ENCODE measurements around the gene DLX2.
"Not testable (repeated sequence)": the region's sequence is repeated elsewhere in the genome, so short reads cannot be mapped to it uniquely, and the experiment has no call there.

Gene DLX2

DNA sequence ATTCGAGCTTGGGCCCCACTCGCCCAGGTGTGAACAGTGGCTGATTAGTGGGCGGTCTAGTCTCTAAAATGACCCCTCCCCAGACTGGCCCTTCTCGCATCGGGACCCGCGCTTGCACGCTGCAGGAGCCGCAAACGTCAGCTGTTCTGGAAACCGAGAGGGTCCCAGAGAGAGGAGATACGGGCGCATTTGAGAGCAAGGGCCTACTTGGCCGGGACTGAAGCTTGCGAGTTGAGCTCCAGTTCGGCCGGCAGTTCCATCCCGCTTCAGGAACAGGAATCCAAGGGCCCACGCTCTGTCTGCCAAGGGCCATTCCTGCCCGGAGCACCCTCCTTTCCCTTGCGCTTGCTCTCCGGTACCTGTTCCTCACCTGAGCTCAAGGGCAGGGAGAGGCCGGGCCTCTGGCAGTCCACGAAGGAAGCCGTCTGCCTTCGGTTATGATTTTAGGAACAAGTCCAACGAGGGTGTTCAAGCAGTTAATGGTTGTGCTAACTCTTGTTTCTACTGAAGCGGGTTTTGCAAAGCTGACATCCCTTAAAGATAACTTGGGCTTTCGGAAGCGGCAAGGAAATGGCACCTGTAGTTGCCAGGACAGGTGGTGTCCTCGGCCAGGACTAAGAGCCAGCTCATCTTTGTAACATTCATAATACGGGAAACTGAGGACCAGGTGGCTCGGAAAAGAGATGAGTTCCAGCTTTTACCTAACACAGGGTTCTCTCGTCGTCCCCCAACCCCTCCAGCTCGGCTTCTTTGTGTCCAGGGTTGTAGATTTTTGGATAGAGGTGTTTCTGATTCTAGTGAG is 21.3 kb downstream of the DLX2 start:
- DNase-seq, result peak; percentile 2

- DNase-seq, result no peak
Measured at GRCh38 chr2:172080641-172081220, 22.0 kb downstream of the DLX2 start.

DNA sequence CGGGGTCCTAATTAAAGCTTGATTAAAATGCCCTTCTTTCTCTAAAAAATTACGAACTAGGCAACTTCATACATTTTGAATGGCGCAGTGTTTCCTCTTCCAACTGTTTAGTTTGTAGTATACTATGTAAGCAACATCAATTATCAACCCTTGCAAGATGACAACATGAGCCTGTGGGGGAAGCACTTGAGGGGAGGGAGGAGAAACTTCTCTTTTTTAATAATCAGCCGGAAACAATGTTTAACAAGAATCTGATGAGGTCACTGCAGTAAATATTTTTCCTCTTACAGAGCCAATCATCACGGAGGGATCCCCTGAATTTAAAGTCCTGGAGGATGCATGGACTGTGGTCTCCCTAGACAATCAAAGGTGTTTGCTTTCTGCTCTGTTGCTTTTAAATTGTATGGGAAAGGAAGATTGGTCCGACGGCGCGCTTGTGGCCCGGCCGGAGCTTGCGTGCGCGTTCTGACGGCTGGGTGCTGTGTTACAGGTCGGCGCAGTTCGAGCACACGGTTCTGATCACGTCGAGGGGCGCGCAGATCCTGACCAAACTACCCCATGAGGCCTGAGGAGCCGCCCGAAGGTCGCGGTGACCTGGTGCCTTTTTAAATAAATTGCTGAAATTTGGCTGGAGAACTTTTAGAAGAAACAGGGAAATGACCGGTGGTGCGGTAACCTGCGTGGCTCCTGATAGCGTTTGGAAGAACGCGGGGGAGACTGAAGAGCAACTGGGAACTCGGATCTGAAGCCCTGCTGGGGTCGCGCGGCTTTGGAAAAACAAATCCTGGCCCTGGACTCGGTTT is 22.7 kb downstream of the DLX2 start:
- DNase-seq, result no peak

DNA sequence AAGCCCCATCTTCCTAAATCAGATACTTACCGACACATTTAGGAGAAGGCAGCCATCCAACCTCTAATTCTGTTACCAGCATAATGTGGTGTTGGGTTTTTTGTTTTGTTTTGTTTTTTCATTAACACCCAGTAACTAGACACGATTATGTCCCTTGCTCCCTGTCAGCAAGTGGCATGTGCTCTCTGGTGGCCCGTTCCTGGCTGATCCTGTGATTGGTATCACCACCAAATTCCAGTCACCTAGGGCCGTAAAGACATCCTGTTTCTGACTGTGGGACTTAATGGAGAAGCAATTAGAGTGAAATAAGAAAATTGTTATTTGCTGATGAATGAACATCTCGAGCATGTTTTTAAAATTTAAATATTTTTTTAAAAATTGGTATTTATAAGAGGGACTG is 23.3 kb downstream of the DLX2 start:
- DNase-seq, result no peak

DNA sequence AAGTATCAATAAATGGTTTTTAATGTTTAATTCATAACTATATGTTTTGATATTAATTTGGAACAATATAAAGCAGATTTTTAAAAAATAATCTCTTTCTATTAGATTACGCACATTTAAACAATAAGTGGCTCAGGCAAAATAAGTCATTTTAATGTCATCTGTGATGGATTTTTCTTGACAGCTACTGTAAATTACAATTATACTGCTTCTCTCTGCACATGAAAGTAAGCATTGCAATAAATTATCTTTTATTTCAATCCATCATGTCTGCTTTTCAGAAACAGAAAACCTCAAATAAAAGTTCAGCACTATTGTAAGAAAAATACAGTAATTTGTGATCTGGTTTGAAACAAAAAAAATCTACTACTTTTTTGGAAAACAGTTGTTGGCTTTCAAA is 28.4 kb downstream of the DLX2 start:
- DNase-seq, result no peak

DNA sequence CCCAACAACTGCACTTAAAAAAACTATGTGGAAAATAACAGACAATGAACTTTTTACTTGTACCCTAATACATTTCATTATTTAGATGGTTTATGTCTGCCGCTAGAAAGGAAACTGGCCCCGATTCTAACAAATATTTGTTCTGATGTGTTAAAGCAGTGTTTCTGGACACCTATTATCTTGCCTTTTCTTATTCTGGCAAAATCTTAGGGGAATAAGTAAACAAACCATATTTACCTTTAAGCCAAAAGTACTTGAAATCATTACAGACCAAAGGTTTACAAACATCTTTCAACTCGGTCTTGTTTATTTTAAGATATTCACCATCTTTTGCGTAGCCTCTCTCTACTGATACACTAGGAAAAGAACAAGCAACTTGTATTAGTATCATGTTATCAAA is 29.2 kb downstream of the DLX2 start:
- DNase-seq, result no peak

- no peak for DNase-seq
Measured at GRCh38 chr2:172072706-172073105, 30.0 kb downstream of the DLX2 start.

DNA sequence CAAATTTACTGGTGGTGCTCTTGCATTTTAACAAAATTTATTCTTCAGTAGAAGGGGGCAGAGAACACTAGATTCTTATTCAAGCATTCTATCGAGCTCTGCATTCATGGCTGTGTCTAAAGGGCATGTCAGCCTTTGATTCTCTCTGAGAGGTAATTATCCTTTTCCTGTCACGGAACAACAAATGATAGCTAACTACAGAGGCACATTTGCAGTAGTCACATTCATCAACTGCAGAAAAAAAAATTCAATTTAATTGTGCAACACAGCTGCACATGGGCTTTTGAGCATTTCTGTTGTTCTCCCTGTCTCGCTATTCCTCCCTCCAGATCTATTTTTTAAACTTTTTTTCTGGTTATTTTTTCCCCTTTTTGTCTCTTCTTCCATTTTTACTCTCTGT is 30.4 kb downstream of the DLX2 start:
- DNase-seq, result no peak

GRCh38 chr2:172070936-172071335 is 31.8 kb downstream of the DLX2 start:
- no peak for DNase-seq

- DNase-seq, result not testable (repeated sequence)
Measured at GRCh38 chr2:172067905-172068304, 34.8 kb downstream of the DLX2 start.

DNA sequence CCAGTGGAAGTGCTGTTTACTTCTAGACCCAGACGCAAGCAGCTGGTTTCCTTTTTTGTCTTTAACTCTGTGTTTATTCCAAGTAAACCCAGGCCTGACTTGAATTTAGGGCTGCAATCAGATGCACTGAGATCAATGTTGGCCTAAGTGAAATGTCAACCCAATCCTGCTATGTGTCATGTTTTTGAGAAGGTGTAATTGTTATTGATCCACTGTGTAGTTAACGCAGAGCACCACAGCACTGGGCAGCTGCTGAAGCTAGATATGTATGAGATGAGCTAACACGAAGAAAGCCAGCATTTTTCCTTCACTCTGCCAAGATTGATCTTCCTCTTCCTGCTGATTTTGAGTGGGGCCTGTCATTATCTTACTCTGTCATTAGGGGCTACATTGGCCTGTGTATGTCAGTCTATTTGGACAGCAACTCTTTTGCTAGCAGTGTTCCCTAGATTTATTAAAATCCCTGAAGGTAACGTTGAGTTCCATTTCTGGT is 36.3 kb downstream of the DLX2 start:
- no peak for DNase-seq

- no peak for DNase-seq
Measured at GRCh38 chr2:172065111-172065510, 37.6 kb downstream of the DLX2 start.

GRCh38 chr2:172063446-172063845 is 39.3 kb downstream of the DLX2 start:
- no peak for DNase-seq

- DNase-seq, result no peak
Measured at GRCh38 chr2:172062402-172063004, 40.2 kb downstream of the DLX2 start.

GRCh38 chr2:172060118-172060517 is 42.6 kb downstream of the DLX2 start:
- DNase-seq, result not testable (repeated sequence)

DNA sequence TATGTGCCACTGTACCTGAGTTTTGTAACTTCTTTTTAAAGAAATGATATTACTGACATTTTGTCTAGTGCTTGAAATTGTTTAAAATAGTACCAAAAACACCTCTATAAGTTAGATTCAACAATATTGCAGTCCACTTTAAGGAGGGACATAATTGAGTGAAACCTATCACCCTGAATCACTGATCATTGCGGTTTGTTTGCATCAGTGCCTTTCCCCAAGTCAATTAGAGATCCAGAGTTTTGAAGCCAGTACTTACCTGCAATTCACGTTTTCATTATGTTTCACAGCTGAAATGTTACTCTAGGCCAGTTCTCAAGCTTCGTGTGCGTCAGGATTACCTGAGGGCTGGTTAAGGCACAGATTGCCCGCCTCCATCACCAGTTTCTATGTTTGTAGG is 44.0 kb downstream of the DLX2 start:
- DNase-seq, result no peak

DNA sequence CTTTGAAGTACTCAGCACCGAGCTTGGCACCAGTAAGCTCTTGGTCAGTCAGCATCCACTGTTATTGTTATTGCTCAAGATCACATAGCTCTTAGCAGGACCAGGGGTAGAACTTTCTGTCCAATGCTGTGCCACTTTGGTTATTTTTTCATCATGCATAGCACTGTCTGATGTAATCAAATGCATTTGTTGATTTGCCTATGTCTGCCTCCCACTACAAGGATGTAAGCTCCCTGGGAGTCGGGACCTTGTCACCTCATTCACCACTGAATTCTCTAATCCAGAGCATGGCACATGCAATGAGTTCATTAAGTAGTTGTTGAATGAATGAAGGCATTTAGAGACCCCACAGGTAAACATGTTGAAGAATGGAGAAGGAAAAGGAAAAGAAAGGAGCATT is 46.4 kb downstream of the DLX2 start:
- DNase-seq, result no peak

- no peak for DNase-seq
Measured at GRCh38 chr2:172053486-172053885, 49.2 kb downstream of the DLX2 start.

GRCh38 chr2:172052000-172052983 is 50.4 kb downstream of the DLX2 start:
- no peak for DNase-seq

- DNase-seq, result no peak
Measured at GRCh38 chr2:172050479-172051125, 52.1 kb downstream of the DLX2 start.

DNA sequence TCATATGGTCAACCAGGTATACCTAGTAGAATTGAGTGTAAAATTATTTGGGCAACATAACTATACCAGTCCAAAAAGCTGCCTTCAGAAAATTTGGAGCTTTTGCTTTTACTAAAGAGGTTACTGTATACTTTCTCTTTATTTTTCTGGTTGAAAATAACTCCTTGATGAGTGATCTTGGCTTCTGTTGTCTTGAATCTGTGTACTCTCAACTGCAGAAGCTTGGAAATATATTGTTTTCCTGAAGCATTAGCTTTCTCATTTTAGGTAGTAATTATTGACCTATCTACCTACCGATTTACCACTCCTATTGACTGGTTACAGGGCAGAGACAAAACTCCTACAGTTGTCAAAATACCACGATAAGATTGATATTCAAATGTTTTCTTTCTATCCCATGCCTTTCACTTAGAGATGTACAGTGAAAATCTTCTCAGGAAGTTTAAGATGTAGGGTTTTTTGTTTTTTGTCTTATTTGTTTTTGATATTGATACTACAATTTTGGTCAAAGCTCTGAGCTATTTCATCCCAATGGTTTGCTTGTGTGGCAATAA is 53.1 kb downstream of the DLX2 start:
- no peak for DNase-seq
